Adrenal gland (tissue), 12 donors: Measurements from ENCODE around the gene USP40. TPM values are rescaled to one million over a fixed set of nuclear protein-coding genes. Genes with fewer than 3 reads are reported as not detected.

Source experiments
- DNase-seq, 7 donors: peaks; one replicate each; pipeline ENCODE4 v3.0.0-alpha.2; 2019 to 2020
- H3K27ac ChIP-seq, 5 donors: fragments of 200-600 bp; sonication (generic) in 4 of 5; 1 replicate in 3 of 5; 2 replicates in 2 of 5; pipeline versions ENCODE4 v1.5.1 to v1.8.0; 2016 to 2020; ENCODE audit warnings: mild to moderate bottlenecking in 1 of 5
- H3K27me3 ChIP-seq: fragments of 200-600 bp; 2 replicates; pipeline ENCODE4 v1.8.0; 2021
- H3K36me3 ChIP-seq, 2 donors: fragments of 200-600 bp; replicated peaks in 1 of 2; 1 replicate in 1 of 2; 2 replicates in 1 of 2; pipeline versions ENCODE4 v1.5.1 to v1.8.0; 2018 to 2022
- H3K4me1 ChIP-seq, 2 donors: fragments of 200-600 bp; replicated peaks in 1 of 2; 1 replicate in 1 of 2; 2 replicates in 1 of 2; pipeline versions ENCODE4 v1.5.1 to v1.8.0; 2018 to 2021
- H3K4me3 ChIP-seq, 4 donors: fragments of 200-600 bp; sonication (generic) in 3 of 4; one replicate each; pipeline ENCODE4 v1.5.1; 2016 to 2018
- H3K9me3 ChIP-seq, 3 donors: fragments of 200-600 bp; sonication (generic) in 1 of 3; replicated peaks in 1 of 3; 1 replicate in 2 of 3; 2 replicates in 1 of 3; pipeline versions ENCODE4 v1.5.1 to v1.8.0; 2016 to 2021
- POLR2A ChIP-seq, 2 donors: fragments of 450-650 bp; IDR thresholded peaks; one replicate each; pipeline ENCODE4 v1.6.1; 2017; ENCODE audit warnings: antibody characterized with exemption in 2 of 2, mild to moderate bottlenecking in 2 of 2, moderate library complexity in 1 of 2
- whole genome bisulfite sequencing, 4 donors: extraction: QIAGEN DNeasy Blood & Tissue Kit in 2 of 4; methylation state at CpG; one replicate each; pipeline versions ENCODE4 v1.1.5 to v1.1.7; 2013 to 2017; 5-methylcytosine and 5-hydroxymethylcytosine counted together
- intact Hi-C, 2 donors: fragments of 100-400 bp; cut with DNase I; formaldehyde crosslinking; loops; one replicate each; pipeline versions ENCODE4 v1.14.1 to v1.15.0; 2022 to 2023
- polyA plus RNA-seq, 3 donors: library from polyadenylated mRNA; stranded (reverse); fragments of 200-250 nt in 2 of 3; fragments of 350-450 nt in 1 of 3; fragmentation: Illumina TruSeq in 1 of 3; extraction: RNeasy Lipid Tissue Mini Kit (QIAGEN cat#74804) in 1 of 3; gene quantifications; one replicate each; pipeline ENCODE4 v1.2.3, GENCODE V29; 2013 to 2014
- total RNA-seq, 9 donors: library from RNA; depleted of rRNA in 4 of 9; stranded (reverse); fragments of >200 nt in 4 of 9; fragments of 120-200 nt in 1 of 9; fragmentation: NEBNext Ultra II Directional in 1 of 9; extraction: Animal tissue kit (Norgen Biotek cat#: 25700) in 1 of 9; gene quantifications; one replicate each; pipeline versions ENCODE4 v1.1.0 to v1.2.4, GENCODE V29; 2013 to 2023
- TF ChIP-seq, protein P1 (sequence below), 6 experiments: fragments of 450-650 bp in 4 of 6; fragments of 200-600 bp in 2 of 6; sonication (generic) in 1 of 6; IDR thresholded peaks; 1 replicate in 5 of 6; 2 replicates in 1 of 6; pipeline versions ENCODE4 v1.5.1 to v1.8.0; 2016 to 2021; ENCODE audit warnings: antibody characterized with exemption in 6 of 6, mild to moderate bottlenecking in 2 of 6, moderate library complexity in 1 of 6
- donor health status: healthy with polysubstance abuse.
- donor health status: Bipolar disorder and iron deficiency.
- donor health status: DM: yes; HTN: yes; CAD: no.
- donor health status: DM: no; HTN: no; CAD: no.
- donor health status: DM: no; HTN: no; CAD: no.
- donor health status: DM: yes; HTN: yes; CAD: no.

Gene USP40
- total and polyA plus RNA-seq, 12 donors: 25.1 to 98.7 (median 46.3) TPM

DNA sequence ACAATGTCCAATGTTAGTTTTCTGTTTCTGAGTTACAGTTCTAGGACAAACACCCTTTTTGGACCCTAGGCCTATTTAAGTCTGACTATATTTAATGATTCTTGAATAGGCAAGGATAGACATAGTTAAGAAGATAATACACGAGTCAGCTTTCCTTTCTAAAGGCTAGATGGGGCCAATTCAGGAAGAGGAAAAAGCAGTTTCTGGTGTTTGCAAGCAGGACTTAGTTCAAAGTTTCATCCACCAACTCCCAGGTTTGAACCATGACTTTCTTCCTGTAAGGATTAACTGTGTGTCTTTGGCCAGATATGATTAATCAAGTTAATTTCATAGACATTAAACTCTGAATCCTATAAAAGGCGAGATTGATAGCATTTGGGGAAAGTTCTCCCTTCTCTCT lies 66.7 kb downstream of the USP40 start:
- H3K9me3 ChIP-seq: peaks cover 0 to 15% (median 9%) of the 10 kb centered on the region in 3 donors
- TF ChIP-seq, protein P1, sequence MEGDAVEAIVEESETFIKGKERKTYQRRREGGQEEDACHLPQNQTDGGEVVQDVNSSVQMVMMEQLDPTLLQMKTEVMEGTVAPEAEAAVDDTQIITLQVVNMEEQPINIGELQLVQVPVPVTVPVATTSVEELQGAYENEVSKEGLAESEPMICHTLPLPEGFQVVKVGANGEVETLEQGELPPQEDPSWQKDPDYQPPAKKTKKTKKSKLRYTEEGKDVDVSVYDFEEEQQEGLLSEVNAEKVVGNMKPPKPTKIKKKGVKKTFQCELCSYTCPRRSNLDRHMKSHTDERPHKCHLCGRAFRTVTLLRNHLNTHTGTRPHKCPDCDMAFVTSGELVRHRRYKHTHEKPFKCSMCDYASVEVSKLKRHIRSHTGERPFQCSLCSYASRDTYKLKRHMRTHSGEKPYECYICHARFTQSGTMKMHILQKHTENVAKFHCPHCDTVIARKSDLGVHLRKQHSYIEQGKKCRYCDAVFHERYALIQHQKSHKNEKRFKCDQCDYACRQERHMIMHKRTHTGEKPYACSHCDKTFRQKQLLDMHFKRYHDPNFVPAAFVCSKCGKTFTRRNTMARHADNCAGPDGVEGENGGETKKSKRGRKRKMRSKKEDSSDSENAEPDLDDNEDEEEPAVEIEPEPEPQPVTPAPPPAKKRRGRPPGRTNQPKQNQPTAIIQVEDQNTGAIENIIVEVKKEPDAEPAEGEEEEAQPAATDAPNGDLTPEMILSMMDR (IDR thresholded peaks at IDR 0.05): no peak
- no peak for TF ChIP-seq POLR2A (IDR thresholded peaks at IDR 0.05)
- no peak for DNase-seq
- intact Hi-C loops: no loop called here
- no peaks in the 10 kb centered on the region for H3K27me3 ChIP-seq
- no peak overlapping the region for H3K27ac ChIP-seq
- no peaks in the 10 kb centered on the region for H3K4me1 ChIP-seq
- no peak overlapping the region for H3K4me3 ChIP-seq
- peaks cover 0 to 40% of the 10 kb centered on the region in 2 donors for H3K36me3 ChIP-seq
- 82 to 89% (median 85%) methylated on average over 2 of the region's 2 CpGs for WGBS, 4 donors

DNA sequence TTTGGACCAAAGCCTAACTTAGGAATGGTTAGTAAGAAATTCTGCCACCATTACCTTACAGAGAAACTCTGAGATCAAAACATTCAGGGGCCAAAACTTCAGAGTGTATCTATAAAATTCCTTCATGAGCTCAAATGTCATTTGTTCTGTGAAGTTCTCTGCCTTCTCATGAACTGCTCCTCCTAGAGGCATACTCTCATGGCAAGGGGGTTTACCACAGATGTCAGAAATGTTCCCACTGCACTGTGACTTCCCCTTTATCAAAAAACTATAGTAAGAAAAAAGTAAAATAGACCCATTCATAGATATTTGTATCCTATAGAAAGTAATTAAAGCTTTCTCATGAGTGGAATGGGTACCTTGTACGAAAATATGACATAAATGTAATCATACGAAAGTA lies 68.5 kb downstream of the USP40 start:
- whole genome bisulfite sequencing, 4 donors: 91 to 96% (median 96%) methylated on average over 2 of the region's 2 CpGs
- Histone ChIP-seq H3K27me3 (no peaks in the 10 kb centered on the region), H3K9me3 (peaks cover 0 to 4% (median 0%) of the 10 kb centered on the region in 3 donors), H3K4me3 (no peak overlapping the region), H3K4me1 (no peaks in the 10 kb centered on the region), H3K36me3 (peaks cover 0 to 43% of the 10 kb centered on the region in 2 donors), H3K27ac (no peak overlapping the region)
- TF ChIP-seq, protein P1 (IDR thresholded peaks at IDR 0.05): no peak
- TF ChIP-seq POLR2A (IDR thresholded peaks at IDR 0.05): no peak
- intact Hi-C loops: no loop called here
- DNase-seq: no peak

DNA sequence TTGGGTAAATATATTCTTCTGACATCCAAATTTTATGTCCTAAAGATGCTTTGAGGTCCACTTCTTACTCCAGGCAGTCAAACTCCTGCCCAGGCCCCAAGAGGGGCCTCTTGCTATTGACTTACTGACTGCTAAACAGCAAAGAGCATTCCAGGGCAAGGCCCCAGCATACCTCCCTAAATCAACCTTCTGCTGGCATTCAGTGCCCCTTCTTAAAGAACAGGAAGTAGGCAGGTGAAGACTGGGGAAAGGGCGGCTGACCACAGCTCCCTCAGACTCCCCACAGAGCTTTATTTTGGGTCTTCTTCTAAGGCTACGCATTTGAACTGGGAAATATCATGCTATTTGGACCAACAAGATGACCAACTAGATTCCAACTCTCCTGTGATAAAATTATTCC lies 68.9 kb downstream of the USP40 start:
- DNase-seq: no peak
- Histone ChIP-seq H3K9me3 (no peaks in the 10 kb centered on the region), H3K4me3 (no peak overlapping the region), H3K27ac (no peak overlapping the region), H3K36me3 (peaks cover 0 to 48% of the 10 kb centered on the region in 2 donors), H3K4me1 (no peaks in the 10 kb centered on the region), H3K27me3 (no peaks in the 10 kb centered on the region)
- TF ChIP-seq, protein P1 (IDR thresholded peaks at IDR 0.05): no peak
- TF ChIP-seq POLR2A (IDR thresholded peaks at IDR 0.05): no peak
- intact Hi-C loops: no loop called here
- 83 to 98% (median 95%) methylated on average over 2 of the region's 2 CpGs for WGBS, 4 donors

DNA sequence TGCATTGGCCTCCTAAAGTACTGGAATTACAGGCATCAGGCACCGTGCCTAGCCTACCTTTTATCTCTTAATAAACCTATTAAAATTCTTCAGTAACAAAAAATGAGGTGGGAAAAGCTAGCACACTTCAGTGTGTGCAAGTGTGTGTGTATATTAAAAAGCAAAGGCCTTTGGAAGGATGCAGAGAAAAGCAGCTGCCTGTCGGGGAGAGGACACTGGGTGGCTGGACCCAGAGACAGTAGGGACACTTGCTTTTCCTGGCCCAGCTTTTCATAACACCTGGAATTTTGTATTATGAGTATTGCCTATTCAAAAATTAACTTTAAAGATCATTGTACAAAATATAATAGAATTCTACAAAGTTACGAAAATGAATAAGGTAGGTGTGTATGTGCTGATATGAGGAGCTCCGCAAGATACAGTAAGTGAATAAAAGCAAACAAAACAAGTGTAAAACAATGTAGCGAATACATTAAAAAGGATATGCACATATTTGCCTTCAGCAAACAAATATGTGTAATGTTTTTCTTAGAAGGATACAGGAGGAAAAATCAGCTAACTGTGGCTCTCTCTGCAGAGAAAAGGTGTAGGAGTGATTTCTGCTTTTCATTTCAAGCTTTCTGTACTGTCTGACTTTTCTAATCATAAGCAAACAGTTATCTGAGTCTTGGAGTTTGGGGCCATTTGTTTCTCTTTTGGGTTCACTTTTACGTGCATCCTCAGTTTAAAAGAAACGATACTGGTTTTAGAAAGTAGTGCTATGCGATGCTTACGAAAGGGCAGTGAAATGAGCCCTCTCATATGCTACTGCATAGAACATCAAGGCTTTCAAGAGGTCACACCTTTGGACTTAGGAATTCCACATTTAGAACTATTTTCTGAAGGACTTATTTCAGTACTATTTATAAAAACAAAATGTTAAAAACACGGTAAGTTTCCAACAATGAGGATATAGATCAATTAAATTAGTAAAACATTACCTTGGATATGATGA lies 70.8 kb downstream of the USP40 start:
- no peak for TF ChIP-seq POLR2A (IDR thresholded peaks at IDR 0.05)
- TF ChIP-seq, protein P1 (IDR thresholded peaks at IDR 0.05): no peak
- Histone ChIP-seq H3K27ac (no peak overlapping the region), H3K4me1 (no peaks in the 10 kb centered on the region), H3K4me3 (no peak overlapping the region), H3K9me3 (no peaks in the 10 kb centered on the region), H3K27me3 (no peaks in the 10 kb centered on the region), H3K36me3 (peaks cover 0 to 64% of the 10 kb centered on the region in 2 donors)
- no peak for DNase-seq
- intact Hi-C loops: no loop called here
- WGBS, 4 donors: 90 to 95% (median 91%) methylated on average over 10 of the region's 10 CpGs
